HG03565 (cell line): ENCODE measurements around the gene ZER1.
"Not testable (repeated sequence)": the region's sequence is repeated elsewhere in the genome, so short reads cannot be mapped to it uniquely, and the experiment has no call there.

Source experiments
- ATAC-seq: cut with Tn5 transposase; IDR thresholded peaks from one replicate; pipeline ENCODE4 v1.9.1; 2021; ENCODE audit warnings: mild to moderate bottlenecking, moderate library complexity; ENCODE audit not compliant: unreplicated experiment

Gene ZER1

DNA sequence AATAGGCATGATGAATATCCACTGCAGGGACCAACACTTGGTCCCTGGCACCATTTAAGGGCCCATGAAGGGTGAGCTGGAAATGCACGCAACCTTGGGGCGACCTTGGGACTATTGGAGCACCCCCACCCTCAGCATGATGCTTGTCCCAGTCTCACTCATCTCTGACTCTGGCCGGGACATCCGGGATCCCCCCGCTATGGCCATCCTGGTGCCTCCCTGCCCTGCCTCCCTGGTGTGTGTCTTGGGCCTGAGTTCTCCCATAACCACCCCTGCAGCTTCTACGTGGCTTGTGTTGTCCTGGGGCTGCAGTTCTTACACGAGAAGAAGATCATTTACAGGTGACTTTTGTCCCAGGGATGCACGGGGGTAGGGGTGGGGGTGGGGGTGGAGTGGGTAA is 53.7 kb downstream of the ZER1 start:
- ATAC-seq = no peak

- ATAC-seq = no peak
Measured at GRCh38 chr9:128716581-128717254, 55.0 kb downstream of the ZER1 start.

DNA sequence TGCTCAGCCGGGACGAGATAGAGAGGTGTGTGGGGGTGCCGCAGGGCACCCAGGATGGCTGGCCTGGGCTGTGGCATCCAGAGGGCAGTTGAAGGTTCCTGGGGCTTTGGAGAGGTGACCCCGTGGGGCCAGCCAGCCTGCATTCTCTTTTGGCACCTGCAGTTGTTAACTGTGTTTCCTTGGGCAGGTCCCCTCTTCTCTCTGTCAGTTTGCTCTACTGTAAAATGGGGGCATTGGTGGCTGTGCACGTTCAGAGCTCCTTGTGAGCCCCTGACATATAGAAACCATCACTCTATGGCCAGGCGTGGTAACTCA is 56.3 kb downstream of the ZER1 start:
- no peak for ATAC-seq

GRCh38 chr9:128714586-128715435 is 56.9 kb downstream of the ZER1 start:
- no peak for ATAC-seq

DNA sequence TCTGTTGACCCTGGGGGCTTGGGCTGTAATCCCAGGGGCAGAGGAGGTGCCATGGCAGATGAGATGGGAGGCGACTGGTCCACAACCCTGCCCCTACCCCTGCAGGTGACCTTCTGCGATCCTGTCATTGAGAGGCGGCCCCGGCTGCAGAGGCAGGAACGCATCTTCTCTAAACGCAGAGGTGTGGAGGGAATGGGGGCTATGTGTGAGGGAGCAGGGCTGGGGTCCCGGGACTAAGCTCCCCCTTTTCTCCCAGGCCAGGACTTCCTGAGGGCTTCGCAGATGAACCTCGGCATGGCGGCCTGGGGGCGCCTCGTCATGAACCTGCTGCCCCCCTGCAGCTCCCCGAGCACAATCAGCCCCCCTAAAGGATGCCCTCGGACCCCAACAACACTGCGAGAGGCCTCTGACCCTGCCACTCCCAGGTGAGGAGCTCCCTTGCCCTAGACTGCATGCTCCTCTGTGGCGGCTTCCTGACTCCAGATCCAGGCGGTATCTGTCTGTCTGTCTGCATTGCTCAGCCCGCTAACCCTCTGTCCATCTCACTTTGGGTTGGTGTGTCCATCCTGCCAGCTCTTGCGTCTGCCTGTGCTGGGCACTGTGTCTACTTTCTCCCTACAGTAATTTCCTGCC is 57.7 kb downstream of the ZER1 start:
- no peak for ATAC-seq

- ATAC-seq = no peak
Measured at GRCh38 chr9:128713411-128713780, 58.3 kb downstream of the ZER1 start.

- ATAC-seq = no peak
Measured at GRCh38 chr9:128712451-128713410, 59.0 kb downstream of the ZER1 start.

- no peak for ATAC-seq
Measured at GRCh38 chr9:128707446-128707845, 64.3 kb downstream of the ZER1 start.

- ATAC-seq = no peak
Measured at GRCh38 chr9:128706671-128707381, 64.9 kb downstream of the ZER1 start.

GRCh38 chr9:128706045-128706444 is 65.7 kb downstream of the ZER1 start:
- ATAC-seq = no peak

- ATAC-seq = no peak
Measured at GRCh38 chr9:128705051-128705965, 66.4 kb downstream of the ZER1 start.

- ATAC-seq = no peak
Measured at GRCh38 chr9:128704356-128704670, 67.4 kb downstream of the ZER1 start.

- ATAC-seq = no peak
Measured at GRCh38 chr9:128703616-128704355, 67.9 kb downstream of the ZER1 start.

GRCh38 chr9:128702949-128703615 is 68.6 kb downstream of the ZER1 start:
- no peak for ATAC-seq

GRCh38 chr9:128702445-128702948 is 69.2 kb downstream of the ZER1 start, which contains the start of gene PKN3:
Gene PKN3 (plus strand): TSS chr9:128702503. CDS start chr9:128702916, 413 bp downstream.
- no peak for ATAC-seq

GRCh38 chr9:128701227-128701854 is 70.4 kb downstream of the ZER1 start:
- no peak for ATAC-seq

DNA sequence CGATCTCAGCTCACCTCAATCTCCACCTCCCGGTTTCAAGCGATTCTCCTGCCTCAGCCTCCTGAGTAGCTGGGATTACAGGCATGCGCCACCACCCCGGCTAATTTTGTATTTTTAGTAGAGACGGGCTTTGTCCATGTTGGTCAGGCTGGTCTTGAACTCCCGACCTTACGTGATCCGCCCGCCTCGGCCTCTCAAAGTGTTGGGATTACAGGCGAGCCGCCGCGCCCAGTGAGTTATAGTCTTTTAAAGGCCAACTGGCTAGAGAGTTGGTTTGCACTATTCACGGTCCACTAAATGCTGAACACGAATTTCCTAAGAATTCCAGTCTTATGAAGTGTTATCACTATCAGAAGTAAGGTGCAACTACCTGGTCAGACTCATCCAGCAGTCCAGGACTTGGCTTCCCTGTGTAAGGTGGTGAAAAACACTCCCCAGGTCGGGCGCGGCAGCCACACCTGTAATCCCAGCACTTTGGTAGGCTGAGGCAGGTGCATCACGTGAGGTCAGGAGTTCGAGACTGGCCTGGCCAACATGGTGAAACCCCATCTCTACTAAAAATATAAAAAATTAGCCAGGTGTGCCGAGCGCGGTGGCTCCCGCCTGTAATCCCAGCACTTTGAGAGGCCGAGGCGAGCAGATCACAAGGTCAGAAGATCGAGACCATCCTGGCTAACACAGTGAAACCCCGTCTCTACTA is 72.5 kb downstream of the ZER1 start:
- not testable (repeated sequence) for ATAC-seq
